Eye (tissue), 1 donor: Measurements from ENCODE around the gene UQCRH.

Source experiments
- DNase-seq: peaks from one replicate; pipeline ENCODE4 v3.0.0-alpha.2; 2015

The UQCRH gene

GRCh38 chr1:46303038-46303871 lies at the start of gene UQCRH, which contains the start of gene LRRC41:
TSS of gene UQCRH (plus strand) at chr1:46303698. CDS start at chr1:46303767, 69 bp downstream.
TSS of gene LRRC41 (minus strand) at chr1:46303616. CDS start at chr1:46303322, 294 bp downstream.
- peak; percentile 98 for DNase-seq

DNA sequence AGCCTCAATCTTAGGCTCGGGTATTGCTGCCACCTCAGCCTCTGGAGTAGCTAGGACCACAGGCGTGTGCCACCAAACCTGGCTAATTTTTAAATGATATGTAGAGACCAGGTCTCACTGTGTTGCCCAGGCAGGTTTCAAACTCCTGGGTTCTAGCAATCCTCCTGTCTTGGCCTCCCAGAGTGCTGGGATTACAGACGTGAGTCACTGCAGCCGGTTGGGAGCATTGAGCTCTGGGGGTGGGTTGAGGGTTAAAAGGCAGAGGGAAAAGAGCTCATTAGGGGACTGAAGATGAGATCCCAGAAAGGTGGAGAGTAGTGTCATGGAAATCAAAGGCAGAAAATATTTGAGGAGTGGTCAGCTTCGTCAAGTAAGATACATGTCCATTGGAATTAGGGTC lies 48.8 kb upstream of the UQCRH start:
- DNase-seq = no peak

DNA sequence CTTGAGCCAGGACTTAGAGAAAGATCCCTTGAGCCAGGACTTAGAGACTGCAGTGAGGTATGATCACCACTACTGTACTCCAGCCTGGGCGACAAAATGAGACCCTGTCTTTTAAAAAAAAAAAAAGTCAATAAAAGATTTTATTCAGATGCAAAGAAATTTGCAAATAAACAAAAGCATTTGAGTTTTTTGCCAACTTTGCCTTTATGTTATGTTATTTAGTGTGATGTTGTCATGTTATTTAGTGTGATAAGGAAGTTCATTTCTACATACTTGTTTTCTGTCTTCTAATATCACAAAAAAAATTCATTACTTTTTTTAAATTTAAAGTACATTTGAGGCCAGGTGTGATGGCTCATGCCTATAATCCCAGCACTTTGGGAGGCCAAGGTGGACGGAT lies 47.0 kb upstream of the UQCRH start:
- no peak for DNase-seq

DNA sequence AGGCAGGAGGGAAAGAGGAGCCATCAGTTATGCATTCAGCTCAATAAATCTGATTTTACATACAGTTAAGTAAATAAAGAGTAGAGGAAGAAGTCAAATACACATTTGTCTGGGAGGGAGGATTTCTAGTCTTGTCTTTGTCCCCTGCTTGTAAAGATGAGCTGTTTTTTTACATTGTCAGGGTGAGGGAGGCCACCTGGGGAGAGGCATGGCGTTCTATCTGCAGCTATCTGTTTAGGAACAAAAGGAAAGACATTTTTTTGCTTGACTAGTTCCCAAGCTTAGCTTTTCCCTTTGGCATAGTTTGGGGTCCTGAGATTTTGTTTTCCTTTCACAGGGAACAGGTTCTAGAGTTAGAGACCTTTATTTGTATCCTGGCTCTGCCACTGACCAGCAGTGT lies 41.0 kb upstream of the UQCRH start:
- DNase-seq = no peak

DNA sequence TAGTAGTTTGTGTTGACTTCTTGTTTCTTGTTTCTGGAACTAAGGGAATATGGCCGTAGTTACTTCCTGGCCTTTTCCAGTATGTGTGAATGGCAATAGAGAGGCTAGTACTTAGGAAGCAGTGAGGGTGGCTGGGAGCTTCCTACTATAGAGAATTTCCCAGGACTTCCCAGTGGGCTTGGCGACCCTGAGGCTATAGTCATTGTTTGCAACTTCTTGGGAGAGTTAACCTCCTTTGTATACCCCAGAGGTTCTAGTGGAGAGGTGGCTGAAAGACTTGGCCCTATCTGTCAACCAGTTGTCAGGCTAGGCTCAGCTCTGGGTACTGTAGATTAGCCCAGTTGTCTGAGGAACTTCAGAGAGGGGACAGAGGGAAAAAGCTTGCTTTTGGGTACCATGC lies 40.4 kb upstream of the UQCRH start:
- no peak for DNase-seq

DNA sequence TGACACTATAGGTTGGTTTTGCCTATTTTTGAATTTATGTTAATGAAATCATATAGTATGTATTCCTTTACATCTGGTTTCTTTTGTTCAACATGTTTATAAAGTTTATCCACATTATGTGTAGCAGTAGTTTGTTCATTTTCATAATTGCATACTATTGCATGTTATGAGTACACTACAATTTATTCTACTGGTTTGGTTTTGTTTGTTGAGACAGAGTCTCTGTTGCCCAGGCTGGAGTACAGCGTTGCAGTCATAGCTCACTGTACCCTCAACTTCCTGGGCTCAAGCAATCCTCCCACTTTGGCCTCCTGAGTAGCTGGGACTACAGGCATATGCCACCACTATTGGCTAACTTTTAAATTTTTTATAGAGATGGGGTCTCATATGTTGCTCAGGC lies 34.9 kb upstream of the UQCRH start:
- no peak for DNase-seq

GRCh38 chr1:46274225-46275029 lies 29.1 kb upstream of the UQCRH start:
- no peak for DNase-seq

DNA sequence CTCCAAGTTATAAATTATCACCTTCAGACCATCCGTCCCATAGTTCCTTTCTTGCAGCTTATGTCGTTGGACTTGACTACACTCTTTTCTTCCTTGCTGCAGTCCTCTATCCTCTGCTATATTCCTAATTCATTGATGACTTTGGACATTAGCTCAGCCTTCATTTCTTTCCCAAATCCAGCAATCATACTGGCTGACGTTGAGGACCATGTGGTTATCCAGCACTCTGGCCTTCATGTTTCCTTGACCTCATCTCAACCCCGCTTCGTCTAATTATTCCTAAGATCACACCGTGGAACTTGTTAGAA lies 28.5 kb upstream of the UQCRH start:
- no peak for DNase-seq

- no peak for DNase-seq
Measured at GRCh38 chr1:46277658-46278373, 25.7 kb upstream of the UQCRH start.

- DNase-seq = no peak
Measured at GRCh38 chr1:46278807-46279206, 24.7 kb upstream of the UQCRH start.

DNA sequence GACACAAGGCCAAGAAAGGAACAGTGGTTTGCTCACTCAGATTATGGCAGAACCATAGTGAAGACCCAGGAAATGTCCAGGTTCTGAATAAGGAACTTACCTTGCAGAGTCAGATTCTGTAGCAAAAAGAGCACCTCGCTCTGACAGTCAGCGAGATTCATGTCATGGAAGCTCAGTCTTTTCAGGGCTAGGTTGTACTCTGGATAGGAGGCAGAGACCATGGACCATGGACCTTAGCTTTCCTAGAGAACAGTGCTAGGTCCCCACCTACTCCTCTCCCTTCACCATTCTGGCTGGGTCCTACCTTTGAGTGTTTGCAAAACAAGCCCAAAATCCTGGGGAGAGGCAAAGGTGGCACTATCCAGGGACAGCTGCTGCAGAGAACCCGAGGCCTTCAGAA lies 23.4 kb upstream of the UQCRH start:
- DNase-seq = no peak

DNA sequence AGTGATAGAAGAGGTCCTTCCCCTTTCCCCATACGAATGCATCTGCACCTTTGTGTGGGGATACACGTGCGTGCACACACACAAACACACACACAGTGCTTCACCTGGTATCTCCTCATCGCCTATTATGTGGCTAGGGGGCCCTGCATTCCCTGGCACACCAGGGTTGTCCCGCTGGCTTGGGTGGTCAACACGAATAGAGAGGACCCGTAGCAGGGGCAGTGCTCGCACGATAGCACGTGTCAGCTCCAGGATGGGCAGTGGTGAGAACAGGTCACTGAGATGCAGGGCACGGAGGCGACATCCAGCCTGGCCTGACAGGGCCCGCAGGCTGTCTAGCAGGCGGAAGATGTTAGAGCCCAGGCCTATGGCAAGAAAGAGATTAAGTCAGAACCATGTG lies 22.5 kb upstream of the UQCRH start:
- no peak for DNase-seq

DNA sequence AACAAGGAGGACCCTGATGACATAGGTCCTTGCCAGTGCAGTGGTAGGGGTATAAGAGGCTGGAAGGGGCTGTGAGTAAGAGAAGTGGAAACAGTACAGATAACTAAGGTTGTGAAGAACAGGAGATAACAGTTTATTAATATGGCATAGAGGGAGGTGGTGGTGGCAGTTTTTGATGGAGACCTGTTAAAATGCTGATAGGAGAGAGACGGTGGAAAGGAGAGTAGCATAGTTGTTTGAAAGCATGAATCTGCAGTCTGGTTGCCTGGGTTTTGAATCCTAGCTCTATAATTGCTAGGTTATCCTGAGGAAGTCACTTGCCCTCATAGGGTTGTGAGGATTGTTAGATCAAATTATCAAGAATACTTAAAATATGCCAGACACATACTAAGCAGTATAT lies 19.4 kb upstream of the UQCRH start:
- DNase-seq = no peak

DNA sequence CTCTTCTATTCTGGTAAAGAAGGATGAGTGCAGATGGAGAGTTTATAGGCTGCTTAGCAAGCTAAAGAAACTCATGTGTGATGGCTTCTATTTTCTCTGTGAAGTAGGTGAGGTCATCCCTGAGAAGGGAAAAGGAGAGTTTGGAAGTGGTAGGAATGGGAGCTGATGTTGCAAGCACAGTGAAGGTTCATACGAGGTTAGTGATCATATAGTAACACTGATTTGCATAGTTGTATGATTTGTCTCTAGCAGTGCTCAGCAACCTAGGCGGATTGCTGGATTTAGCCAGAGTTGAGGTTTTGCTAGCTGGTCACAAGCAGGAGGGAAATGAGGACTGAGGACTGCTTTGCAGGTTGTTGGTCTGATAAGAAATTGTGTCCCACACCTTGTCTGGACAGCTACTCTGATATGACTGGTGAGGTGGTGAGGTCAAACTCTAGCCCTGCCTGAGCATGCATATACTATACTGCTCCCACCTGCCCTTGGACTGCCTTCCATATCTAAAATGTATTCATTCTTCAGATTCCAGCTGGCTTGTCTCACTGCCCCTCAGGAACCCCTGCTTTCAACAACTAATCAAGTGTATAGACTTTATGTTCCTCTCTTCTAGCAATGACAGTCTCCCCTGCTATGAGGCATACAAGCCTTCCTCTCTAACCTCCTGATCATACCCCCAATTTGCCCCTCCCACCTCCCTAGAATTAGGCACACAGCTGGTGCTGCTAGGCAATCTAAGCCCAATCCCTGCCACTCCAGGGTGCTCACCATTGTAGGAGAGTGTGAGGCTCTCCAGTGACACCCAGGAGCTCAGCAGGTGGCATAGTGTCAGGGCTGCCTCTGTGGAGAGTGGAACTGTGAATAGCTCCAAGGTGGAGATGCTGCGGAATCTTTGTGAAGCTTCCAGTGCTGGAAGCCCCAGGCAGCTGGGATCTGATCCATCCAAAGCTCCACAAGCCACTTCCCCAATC lies 18.6 kb upstream of the UQCRH start:
- no peak for DNase-seq

DNA sequence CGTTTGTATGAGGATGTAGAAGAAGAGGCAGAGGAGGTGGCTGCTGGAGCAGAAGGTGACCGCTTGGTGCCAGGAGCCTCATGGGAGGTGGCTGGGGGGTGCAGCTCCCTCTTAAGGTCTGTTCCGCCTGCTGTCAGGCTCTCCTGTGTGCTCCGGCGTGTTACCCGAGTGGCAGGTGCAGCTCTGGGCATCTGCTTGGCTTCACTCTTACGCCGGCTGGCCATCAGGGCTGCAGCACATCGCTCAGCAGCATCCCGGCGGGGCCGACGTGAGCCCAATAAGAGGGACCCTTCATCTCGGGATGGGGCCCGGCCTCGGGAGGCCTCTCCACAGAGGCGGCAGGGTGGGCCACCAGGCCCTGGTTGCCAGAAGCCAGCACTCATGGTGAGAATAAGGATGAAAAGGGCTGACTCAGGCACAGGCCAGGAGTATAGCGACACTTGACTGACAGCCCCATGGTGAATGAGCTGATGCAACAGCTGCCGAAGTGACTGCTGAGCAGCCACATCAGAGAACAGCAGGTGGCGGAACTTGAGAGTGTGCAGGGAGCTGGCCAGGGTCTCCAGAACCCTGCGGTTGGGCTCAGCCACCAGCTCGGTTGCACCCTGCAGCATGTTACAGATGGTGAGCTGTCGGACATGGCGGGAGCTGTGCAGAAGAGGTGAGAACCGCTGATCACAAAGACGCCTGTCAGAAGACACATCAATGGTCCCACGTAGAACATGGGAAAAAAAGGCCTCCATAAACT lies 17.6 kb upstream of the UQCRH start:
- DNase-seq = peak; percentile 61

DNA sequence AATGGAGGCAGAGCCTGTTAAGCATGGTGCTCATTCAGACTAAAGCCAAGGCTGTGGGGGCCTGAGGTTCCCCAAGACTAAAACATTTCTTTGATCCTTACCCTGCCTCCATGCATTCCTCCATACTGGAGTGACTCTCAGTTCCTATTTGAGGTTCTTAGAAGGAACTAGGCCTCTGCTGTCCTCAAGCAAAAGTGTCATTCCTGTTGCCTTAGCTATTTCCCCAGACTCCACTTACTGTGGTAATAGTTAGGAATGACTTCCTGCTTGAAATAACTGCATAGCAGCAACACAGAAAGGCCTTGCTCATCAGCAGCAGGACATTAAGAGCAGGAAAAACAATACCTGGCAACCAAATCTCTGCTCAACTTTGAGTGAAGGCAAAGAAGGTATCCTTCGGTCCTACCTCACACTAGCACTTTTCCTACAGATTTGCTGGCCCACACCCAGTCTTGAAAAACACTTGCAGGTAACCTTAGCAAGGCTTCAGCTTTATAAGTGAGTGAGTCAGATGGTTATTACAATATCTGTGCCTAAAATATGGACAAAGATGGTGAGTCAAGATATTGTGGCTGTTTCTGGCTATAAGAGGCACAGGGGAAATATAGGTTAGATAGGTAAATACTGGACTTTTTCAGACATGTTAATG lies 14.9 kb upstream of the UQCRH start:
- DNase-seq = no peak

DNA sequence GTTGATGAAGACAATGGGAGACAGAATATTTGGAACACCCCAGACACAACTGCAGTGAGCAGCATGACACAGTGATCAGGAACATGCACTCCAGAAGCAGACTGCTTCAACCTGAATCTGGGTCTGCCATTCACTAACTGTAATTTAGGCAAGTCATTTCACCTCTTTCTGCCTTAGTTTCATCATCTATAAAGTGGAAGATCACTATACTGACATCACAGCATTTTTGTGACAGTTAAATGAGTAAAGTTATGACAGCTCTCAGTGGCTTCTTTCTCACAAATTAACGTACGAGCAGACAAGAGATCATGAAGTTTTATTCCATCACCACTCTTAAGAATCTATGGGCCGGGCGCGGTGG lies 14.4 kb upstream of the UQCRH start:
- DNase-seq = no peak

DNA sequence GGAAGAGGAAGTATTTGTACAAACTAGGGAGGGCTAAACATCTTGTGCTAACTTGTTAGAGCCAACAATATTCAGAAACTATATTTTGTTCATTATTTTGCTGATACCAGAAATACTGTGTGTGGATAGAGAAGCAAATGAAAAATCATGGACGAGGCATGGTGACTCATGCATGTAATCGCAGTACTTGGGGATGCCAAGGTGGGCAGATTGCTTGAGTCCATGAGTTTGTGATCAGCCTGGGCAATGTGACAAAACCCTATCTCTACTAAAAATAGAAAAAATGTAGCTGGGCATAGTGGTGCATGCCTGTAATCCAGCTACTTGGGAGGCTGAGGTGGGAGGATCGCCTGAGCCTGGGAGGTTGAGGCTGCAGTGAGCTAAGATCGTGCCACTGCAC lies 13.5 kb upstream of the UQCRH start:
- DNase-seq = no peak

- DNase-seq = no peak
Measured at GRCh38 chr1:46295306-46295705, 8.2 kb upstream of the UQCRH start.

- DNase-seq = no peak
Measured at GRCh38 chr1:46298387-46298786, 5.1 kb upstream of the UQCRH start.
